ENCODE results near the gene UGT1A10. TPM values are rescaled to one million over a fixed set of nuclear protein-coding genes. Genes with fewer than 3 reads are reported as not detected.

UGT1A10 gene
- total RNA-seq, 1 experiment from 2014 or later = not detected

- WGBS (ENCODE audit: extremely low coverage, insufficient read length, low lambda C conversion rate) = no CpG with 5 or more reads among the region's 6 CpGs
- Mint-ChIP-seq H3K4me3 (no peak overlapping the region), H3K4me1 (no peaks in the 10 kb centered on the region), H3K27me3 (ENCODE audit: low read depth) (peaks cover 2% of the 10 kb centered on the region; the same call in 1 of the 2 replicates), H3K27ac (peak overlapping the region in 1 of 3 experiments; percentile 25; a peak in 1 of 7 replicates), H3K9me3 (peaks cover 14 to 21% of the 10 kb centered on the region in 2 experiments; a peak in 4 of 5 replicates), H3K36me3 (ENCODE audit: insufficient read depth in 1 of 3, low read depth in 3 of 3) (peaks cover 1 to 4% (median 3%) of the 10 kb centered on the region in 3 experiments; a peak in 4 of 7 replicates)
- H3K23me2 ChIP-seq (ENCODE audit: insufficient read length, low read depth, low read length, poor library complexity, severe bottlenecking) = no peaks in the 10 kb centered on the region
- H3K27ac ChIP-seq (ENCODE audit: insufficient read length, low read depth, low read length) = no peak overlapping the region
- H2BK20ac ChIP-seq (ENCODE audit: low read depth, low read length, poor library complexity, severe bottlenecking) = no peak overlapping the region
- H2BK120ac ChIP-seq (ENCODE audit: low read depth, low read length, poor library complexity, severe bottlenecking) = no peak overlapping the region
- no peak overlapping the region for H3K4ac ChIP-seq (ENCODE audit: low read depth, low read length)
- H3K9ac ChIP-seq (ENCODE audit: extremely low read depth, insufficient read length, low read length) = no peak overlapping the region
- no peak for TF ChIP-seq CTCF (conservative IDR thresholded peaks at IDR 0.05)
- no peak for DNase-seq
- H2BK5ac ChIP-seq (ENCODE audit: insufficient read length, low read length) = no peak overlapping the region
- no peak overlapping the region for H3T11ph ChIP-seq (ENCODE audit: low read length)
- H4K8ac ChIP-seq (replicated peaks; ENCODE audit: insufficient read length, low read depth, low read length) = no peak overlapping the region
- no peaks in the 10 kb centered on the region for H4K20me1 ChIP-seq (ENCODE audit: control insufficient read depth, insufficient read depth, insufficient read length)
- H4K91ac ChIP-seq (ENCODE audit: insufficient read length, low read depth, low read length) = no peak overlapping the region
- H2BK12ac ChIP-seq (ENCODE audit: insufficient read length, low read depth, low read length) = no peak overlapping the region
- no peak overlapping the region for H2BK15ac ChIP-seq (ENCODE audit: low read depth, low read length)
- H2AFZ ChIP-seq (ENCODE audit: low read length) = no peak overlapping the region
- no peaks in the 10 kb centered on the region for H3K79me2 ChIP-seq (ENCODE audit: insufficient read depth, low read length)
- no peak overlapping the region for H3K4me2 ChIP-seq (ENCODE audit: insufficient read depth, insufficient read length, low read length)
- no peak overlapping the region for H3K23ac ChIP-seq (ENCODE audit: insufficient read length, low read depth, low read length)
- no peaks in the 10 kb centered on the region for H3K79me1 ChIP-seq (ENCODE audit: insufficient read depth, low read depth, low read length, poor library complexity, severe bottlenecking)
- no peak overlapping the region for H2AK5ac ChIP-seq (ENCODE audit: insufficient read length, low read length)
- no peaks in the 10 kb centered on the region for H3K4me1 ChIP-seq (ENCODE audit: insufficient read depth, low read length)
- no peak overlapping the region for H4K5ac ChIP-seq (ENCODE audit: insufficient read length, low read depth, low read length)
- H3K27me3 ChIP-seq (ENCODE audit: insufficient read depth, low read length) = no peaks in the 10 kb centered on the region
- H3K9me3 ChIP-seq (ENCODE audit: control insufficient read depth, low read depth, low read length) = peaks cover 4% of the 10 kb centered on the region
- H3K14ac ChIP-seq (ENCODE audit: insufficient read depth, low read length) = no peak overlapping the region
- no peak overlapping the region for H3K18ac ChIP-seq (ENCODE audit: insufficient read length, low read depth, low read length)
- H3K56ac ChIP-seq (ENCODE audit: insufficient read length, low read depth, low read length) = no peak overlapping the region
Observed at GRCh38 chr2:233775414-233775813, 139.2 kb downstream of the UGT1A10 start.
